Vein endothelial cell (primary cell): Measurements from ENCODE around the gene SLITRK5. TPM values are rescaled to one million over a fixed set of nuclear protein-coding genes. Genes with fewer than 3 reads are reported as not detected.

ENCODE experiments used
- total RNA-seq: library from RNA; depleted of rRNA; stranded (reverse); fragments of >200 nt; gene quantifications from 2 replicates; pipeline ENCODE4 v1.2.3, GENCODE V29; 2012

The SLITRK5 gene, protein sequence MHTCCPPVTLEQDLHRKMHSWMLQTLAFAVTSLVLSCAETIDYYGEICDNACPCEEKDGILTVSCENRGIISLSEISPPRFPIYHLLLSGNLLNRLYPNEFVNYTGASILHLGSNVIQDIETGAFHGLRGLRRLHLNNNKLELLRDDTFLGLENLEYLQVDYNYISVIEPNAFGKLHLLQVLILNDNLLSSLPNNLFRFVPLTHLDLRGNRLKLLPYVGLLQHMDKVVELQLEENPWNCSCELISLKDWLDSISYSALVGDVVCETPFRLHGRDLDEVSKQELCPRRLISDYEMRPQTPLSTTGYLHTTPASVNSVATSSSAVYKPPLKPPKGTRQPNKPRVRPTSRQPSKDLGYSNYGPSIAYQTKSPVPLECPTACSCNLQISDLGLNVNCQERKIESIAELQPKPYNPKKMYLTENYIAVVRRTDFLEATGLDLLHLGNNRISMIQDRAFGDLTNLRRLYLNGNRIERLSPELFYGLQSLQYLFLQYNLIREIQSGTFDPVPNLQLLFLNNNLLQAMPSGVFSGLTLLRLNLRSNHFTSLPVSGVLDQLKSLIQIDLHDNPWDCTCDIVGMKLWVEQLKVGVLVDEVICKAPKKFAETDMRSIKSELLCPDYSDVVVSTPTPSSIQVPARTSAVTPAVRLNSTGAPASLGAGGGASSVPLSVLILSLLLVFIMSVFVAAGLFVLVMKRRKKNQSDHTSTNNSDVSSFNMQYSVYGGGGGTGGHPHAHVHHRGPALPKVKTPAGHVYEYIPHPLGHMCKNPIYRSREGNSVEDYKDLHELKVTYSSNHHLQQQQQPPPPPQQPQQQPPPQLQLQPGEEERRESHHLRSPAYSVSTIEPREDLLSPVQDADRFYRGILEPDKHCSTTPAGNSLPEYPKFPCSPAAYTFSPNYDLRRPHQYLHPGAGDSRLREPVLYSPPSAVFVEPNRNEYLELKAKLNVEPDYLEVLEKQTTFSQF
- not detected in 2 replicates for total RNA-seq

DNA sequence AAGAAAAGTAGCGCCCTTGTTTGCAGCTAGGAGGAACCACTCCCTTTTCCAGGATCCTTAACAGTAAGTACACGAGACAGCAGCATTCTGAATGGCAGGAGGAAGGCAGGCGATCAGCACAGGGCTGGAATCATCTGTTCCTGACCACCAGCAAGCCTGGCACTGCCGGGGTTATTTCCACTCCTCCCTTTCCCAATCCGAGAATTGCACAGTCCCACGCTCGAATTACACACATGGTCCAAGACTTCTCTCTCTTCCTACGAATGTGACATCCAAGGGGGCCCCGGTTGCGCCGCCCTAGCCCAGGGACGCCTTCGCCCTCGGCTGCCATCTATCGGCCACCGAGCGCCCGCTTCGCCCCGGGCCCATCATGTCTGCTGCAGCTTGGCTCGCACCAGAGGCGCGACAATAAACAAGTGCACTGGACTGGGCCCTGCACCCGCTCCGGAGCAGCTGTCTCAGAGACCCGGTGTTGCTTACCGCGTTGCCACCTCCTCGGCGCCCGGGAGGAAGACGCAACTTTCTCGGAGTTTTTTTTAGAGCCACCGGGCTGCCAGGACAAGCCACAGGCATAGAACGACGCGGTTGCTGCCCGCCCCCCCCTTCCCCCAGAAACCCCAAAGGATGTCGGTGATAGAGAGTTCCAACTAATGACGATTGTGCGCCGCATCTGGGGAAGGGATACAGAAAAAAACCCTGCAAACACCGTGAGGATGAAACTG, at the start of gene SLITRK5:
SLITRK5 (plus strand) TSS at position 341 of the 722 bp plus-strand sequence. CDS start 4,018 bp downstream, outside the sequence.

